GM18508 (cell line): ENCODE results near the gene CR2.
"Not testable (repeated sequence)": the region's sequence is repeated elsewhere in the genome, so short reads cannot be mapped to it uniquely, and the experiment has no call there.

Experiments
- ATAC-seq: cut with Tn5 transposase; IDR thresholded peaks from one replicate; pipeline ENCODE4 v1.9.1; 2021; ENCODE audit warnings: moderate number of reproducible peaks; ENCODE audit not compliant: insufficient read depth, unreplicated experiment

The CR2 gene

DNA sequence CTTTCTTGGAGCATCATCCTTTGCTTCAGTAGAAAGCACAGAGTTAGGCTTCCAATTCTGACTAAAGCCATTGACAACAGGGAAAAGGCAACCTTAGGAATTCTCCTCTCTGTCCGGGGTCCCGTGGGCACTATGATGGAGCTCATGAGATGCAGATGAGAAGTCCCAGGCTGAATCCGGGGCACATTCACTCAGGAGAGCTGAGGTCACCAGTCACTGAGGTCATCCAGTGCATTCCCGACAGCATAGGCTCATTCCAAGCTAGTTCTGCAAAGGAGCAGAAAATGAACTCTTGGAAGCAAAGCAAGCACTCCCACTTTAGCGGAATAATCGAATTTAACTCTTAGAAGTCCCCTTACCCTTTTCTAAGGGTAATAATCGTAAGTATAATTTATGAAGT is 48.6 kb downstream of the CR2 start:
- ATAC-seq, result no peak

GRCh38 chr1:207503950-207504349 is 49.8 kb downstream of the CR2 start:
- ATAC-seq, result no peak

- no peak for ATAC-seq
Observed at GRCh38 chr1:207504438-207504837, 50.3 kb downstream of the CR2 start.

DNA sequence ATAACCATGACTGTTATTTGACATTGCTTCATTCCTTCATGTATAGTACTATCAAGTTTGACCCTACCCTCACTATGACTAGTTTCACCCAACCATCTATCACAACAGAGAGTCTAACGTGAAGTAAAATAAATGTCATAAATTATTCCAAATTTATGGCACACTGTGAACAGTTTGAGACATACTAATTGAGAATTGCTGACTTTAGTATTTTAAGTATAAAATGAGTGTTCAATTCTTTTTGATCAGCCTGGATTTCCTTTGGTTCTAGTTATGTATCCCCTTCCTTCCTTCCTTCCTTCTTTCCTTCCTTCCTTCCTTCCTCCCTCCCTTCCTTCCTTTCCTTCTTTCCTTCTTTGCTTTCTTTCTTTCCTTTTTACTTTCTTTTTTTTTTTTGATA is 56.3 kb downstream of the CR2 start:
- no peak for ATAC-seq

- ATAC-seq, result no peak
Observed at GRCh38 chr1:207514890-207515289, 60.8 kb downstream of the CR2 start.

GRCh38 chr1:207516729-207517128 is 62.6 kb downstream of the CR2 start:
- ATAC-seq, result no peak

DNA sequence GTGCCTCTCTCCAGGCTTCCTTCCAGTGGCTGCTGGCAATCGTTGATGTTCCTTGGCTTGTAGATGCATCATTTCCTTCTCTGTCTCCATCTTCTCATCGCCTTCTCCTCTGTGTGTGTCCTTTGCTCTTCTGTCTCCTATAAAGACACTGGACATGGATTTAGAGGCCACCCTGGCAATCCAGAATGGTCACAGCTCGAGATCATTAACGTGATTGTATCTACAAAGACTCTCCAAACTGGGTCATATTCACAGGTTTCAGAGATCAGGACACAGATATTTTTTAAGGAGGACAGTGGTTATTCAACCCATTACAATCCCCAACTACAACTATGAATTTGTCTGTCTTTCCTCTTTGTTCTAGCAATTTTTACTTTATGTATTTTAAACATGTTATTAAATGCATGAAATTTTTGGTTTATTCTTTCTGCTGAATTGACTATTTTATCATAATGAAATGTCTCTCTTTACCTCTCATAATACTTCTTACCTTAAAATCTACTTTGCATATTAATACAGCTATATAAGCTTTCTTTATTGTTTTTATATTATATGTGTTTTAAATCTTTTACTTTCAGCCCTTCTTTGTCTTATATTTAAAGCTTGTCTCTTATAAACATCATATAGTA is 64.6 kb downstream of the CR2 start:
- ATAC-seq, result no peak

DNA sequence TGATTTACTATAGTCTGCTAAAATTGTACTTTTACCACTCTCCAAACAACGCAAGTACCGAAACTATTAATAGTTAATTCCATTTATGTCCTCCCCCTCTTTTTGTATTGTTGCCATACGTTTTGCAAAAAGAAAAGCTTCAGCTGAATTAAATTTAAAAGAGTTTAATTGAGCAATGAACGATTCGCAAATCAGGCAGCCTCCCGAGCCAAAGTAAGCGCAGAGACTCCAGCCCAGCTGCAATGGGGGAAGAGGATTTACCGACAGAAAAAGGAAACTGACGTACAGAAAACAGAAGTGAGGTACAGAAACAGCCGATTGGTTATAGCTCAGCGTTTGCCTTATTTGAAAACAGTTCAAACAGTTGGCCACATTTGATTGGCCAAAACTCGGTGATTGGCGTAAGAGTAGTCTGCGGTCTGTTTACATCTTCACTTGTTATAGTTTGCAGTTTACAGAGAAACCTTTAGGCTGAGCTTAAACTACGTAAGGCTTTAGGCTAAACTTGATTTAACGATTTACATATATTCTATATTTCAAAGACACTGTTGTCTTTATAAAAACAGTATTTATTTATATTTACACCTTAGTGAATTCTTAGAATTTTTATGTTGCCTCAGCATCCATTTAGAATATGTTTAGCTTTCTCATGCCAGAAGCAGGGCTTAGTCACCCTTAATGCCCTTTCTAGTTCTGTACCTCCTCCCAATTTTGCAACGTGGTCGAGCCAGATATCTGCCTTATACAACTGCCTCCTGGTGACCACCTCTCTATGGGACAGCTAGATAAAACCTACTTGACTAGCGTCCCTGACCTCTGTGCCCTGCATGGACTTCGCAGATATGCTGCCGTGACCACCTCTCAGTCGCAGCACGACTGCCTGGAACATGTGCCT is 65.6 kb downstream of the CR2 start:
- no peak for ATAC-seq

GRCh38 chr1:207520400-207521345 is 66.5 kb downstream of the CR2 start:
- ATAC-seq, result not testable (repeated sequence)

DNA sequence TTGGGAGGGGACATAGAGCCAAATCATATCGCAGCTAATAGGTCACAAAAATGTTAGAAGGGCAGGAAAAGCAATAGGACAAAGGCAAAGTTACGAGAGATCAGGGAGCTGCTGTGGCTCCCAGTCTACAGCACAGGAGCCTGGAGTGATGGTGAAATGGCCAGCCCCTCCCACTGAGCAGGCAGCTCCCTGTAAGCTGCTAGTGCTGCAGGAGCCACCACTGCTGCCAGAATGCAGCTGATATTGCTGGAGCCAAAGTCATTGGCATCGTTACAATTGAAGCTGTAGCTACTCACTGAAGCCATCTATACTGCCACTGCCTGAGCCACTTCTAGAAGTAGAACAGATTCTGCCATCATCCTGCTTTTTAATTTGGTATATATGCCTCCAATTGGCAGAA is 71.1 kb downstream of the CR2 start:
- ATAC-seq, result not testable (repeated sequence)

- ATAC-seq, result not testable (repeated sequence)
Observed at GRCh38 chr1:207528401-207528800, 74.3 kb downstream of the CR2 start.

DNA sequence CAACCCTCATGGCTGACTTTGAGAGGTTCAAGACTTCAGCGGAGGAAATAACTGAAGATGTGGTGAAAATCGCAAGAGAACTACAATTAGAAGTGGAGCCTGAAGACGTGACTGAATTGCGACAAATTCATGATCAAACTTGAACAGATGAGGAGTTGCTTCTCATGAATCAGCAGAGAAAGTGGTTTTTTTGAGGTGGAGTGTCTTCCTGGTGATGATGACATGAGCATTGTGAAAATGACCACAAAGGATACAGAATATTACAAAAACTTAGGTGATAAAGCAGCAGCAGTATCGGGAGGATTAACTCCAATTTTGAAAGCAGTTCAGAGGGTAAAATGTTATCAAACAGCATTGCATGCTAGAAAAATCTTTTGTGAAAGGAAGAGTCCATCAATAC is 82.1 kb downstream of the CR2 start:
- not testable (repeated sequence) for ATAC-seq
